ENCODE measurements around the gene GBX2. TPM values are rescaled to one million over a fixed set of nuclear protein-coding genes. Genes with fewer than 3 reads are reported as not detected.

GBX2 gene
- total RNA-seq, 1 experiment from 2014 or later = 10.2 TPM

- intact Hi-C loops (cut with micrococcal nuclease; ENCODE audit: unreplicated experiment) (no loop called here), in situ Hi-C loops (cut with HindIII; ENCODE audit: low pct_unique_long_range_greater_than_20kb, low sequenced_read_pairs) (no loop called here)
- ATAC-seq (no peak), DNase-seq (ENCODE audit: low read depth, low spot score) (no peak)
- Histone ChIP-seq H3K9me3 (ENCODE audit: control insufficient read depth, insufficient read depth, low read depth, low read length) (no peaks in the 10 kb centered on the region), H3K4me1 (ENCODE audit: control insufficient read depth, insufficient read depth, low read length) (no peaks in the 10 kb centered on the region), H3K27me3 (ENCODE audit: control insufficient read depth, insufficient read depth, low read length) (no peaks in the 10 kb centered on the region), H3K4me3 (ENCODE audit: low read depth in 2 of 2, low read length in 2 of 2) (no peak overlapping the region), H3K27ac (ENCODE audit: low read length) (no peak overlapping the region), H3K36me3 (ENCODE audit: control insufficient read depth, insufficient read depth, low read length) (no peaks in the 10 kb centered on the region)
- no TSS peak for BruUV-seq (replicated peaks)
- ChIA-PET POLR2A (no interaction called here), CTCF (no interaction called here)
- TF ChIP-seq CTCF (IDR thresholded peaks at IDR 0.05) = no peak
- no peak for TF ChIP-seq TCF7L2 (IDR thresholded peaks at IDR 0.05; ENCODE audit: low read depth, low read length)
- no peak for TF ChIP-seq REST (IDR thresholded peaks at IDR 0.05; ENCODE audit: insufficient read depth in 1 of 2, low read depth in 2 of 2, low read length in 1 of 2)
- no peak for TF ChIP-seq POLR2AphosphoS5 (IDR thresholded peaks at IDR 0.05; ENCODE audit: low read depth, low read length)
Observed at GRCh38 chr2:236216711-236217110, 48.5 kb upstream of the GBX2 start.

GRCh38 chr2:236215761-236216333 is 47.7 kb upstream of the GBX2 start:
- no peak for TF ChIP-seq REST (IDR thresholded peaks at IDR 0.05; ENCODE audit: insufficient read depth in 1 of 2, low read depth in 2 of 2, low read length in 1 of 2)
- TF ChIP-seq CTCF (IDR thresholded peaks at IDR 0.05) = no peak
- no peak for TF ChIP-seq TCF7L2 (IDR thresholded peaks at IDR 0.05; ENCODE audit: low read depth, low read length)
- TF ChIP-seq SIN3A (IDR thresholded peaks at IDR 0.05; ENCODE audit: borderline replicate concordance, insufficient read depth, low read depth, low read length) = no peak
- no peak for TF ChIP-seq POLR2AphosphoS5 (IDR thresholded peaks at IDR 0.05; ENCODE audit: low read depth, low read length)
- no peak overlapping the region for H3K27ac ChIP-seq (ENCODE audit: low read length)

More at GRCh38 chr2:236215761-236216333, 47.7 kb upstream of the GBX2 start:
- in situ Hi-C loops (cut with HindIII; ENCODE audit: low pct_unique_long_range_greater_than_20kb, low sequenced_read_pairs) (no loop called here), intact Hi-C loops (cut with micrococcal nuclease; ENCODE audit: unreplicated experiment) (no loop called here)
- ChIA-PET CTCF (interaction anchor here (0.5 kb wide), 1 partner anchor 33 kb away, joined by 4 read pairs; no protein-coding TSS in a partner anchor), POLR2A (no interaction called here)
- Histone ChIP-seq H3K9me3 (ENCODE audit: control insufficient read depth, insufficient read depth, low read depth, low read length) (no peaks in the 10 kb centered on the region), H3K36me3 (ENCODE audit: control insufficient read depth, insufficient read depth, low read length) (no peaks in the 10 kb centered on the region), H3K4me3 (ENCODE audit: low read depth in 2 of 2, low read length in 2 of 2) (no peak overlapping the region), H3K27me3 (ENCODE audit: control insufficient read depth, insufficient read depth, low read length) (no peaks in the 10 kb centered on the region), H3K4me1 (ENCODE audit: control insufficient read depth, insufficient read depth, low read length) (no peaks in the 10 kb centered on the region)
- BruUV-seq (replicated peaks) = no TSS peak
- ATAC-seq = no peak
- no peak for DNase-seq (ENCODE audit: low read depth, low spot score)

Measured in Panc1 (cell line).